GM23338 (cell line): ENCODE measurements around the gene SELENOO. TPM values are rescaled to one million over a fixed set of nuclear protein-coding genes. Genes with fewer than 3 reads are reported as not detected.

Experiments
- ATAC-seq: fragments of 200-7000 bp; cut with Tn5 transposase; 3 replicates; pipeline ENCODE4 v1.9.1; 2020
- DNase-seq: peaks from one replicate; pipeline ENCODE4 v3.0.0-alpha.2; 2015; ENCODE audit warnings: low spot score
- H2AFZ ChIP-seq: fragments of 200-600 bp; sonication (generic); 2 replicates; pipeline ENCODE4 v1.8.0; 2016; ENCODE audit warnings: antibody characterized with exemption, mild to moderate bottlenecking, moderate library complexity
- H3F3A ChIP-seq: fragments of 200-600 bp; sonication (generic); replicated peaks from 2 replicates; pipeline ENCODE4 v1.8.0; 2017; ENCODE audit warnings: antibody characterized with exemption, mixed run types, low read depth
- H3K27ac ChIP-seq: fragments of 200-600 bp; sonication (generic); 2 replicates; pipeline ENCODE4 v1.6.1; 2016; ENCODE audit warnings: low read depth
- H3K27me3 ChIP-seq: fragments of 200-600 bp; sonication (generic); 2 replicates; pipeline ENCODE4 v1.8.0; 2016; ENCODE audit warnings: mild to moderate bottlenecking, mixed run types, moderate library complexity; ENCODE audit not compliant: insufficient read depth
- H3K36me3 ChIP-seq: fragments of 200-600 bp; sonication (generic); 2 replicates; pipeline ENCODE4 v1.8.0; 2016; ENCODE audit warnings: mild to moderate bottlenecking; ENCODE audit not compliant: insufficient read depth
- H3K4me1 ChIP-seq: fragments of 200-600 bp; sonication (generic); 2 replicates; pipeline ENCODE4 v1.8.0; 2016; ENCODE audit warnings: mild to moderate bottlenecking, moderate library complexity; ENCODE audit not compliant: insufficient read depth
- H3K4me2 ChIP-seq: fragments of 200-600 bp; sonication (generic); 2 replicates; pipeline ENCODE4 v1.7.1; 2017; ENCODE audit warnings: mixed run types
- H3K4me3 ChIP-seq: fragments of 200-600 bp; sonication (generic); 2 replicates; pipeline ENCODE4 v1.6.1; 2016; ENCODE audit warnings: mixed run types
- H3K79me2 ChIP-seq: fragments of 200-600 bp; sonication (generic); replicated peaks from 2 replicates; pipeline ENCODE4 v1.8.0; 2017; ENCODE audit warnings: mild to moderate bottlenecking; ENCODE audit not compliant: insufficient read depth
- H3K9me2 ChIP-seq: fragments of 200-600 bp; sonication (generic); 2 replicates; pipeline ENCODE4 v1.8.0; 2017; ENCODE audit not compliant: insufficient read depth
- H4K20me1 ChIP-seq: fragments of 200-600 bp; sonication (generic); replicated peaks from 2 replicates; pipeline ENCODE4 v1.8.0; 2017; ENCODE audit warnings: mild to moderate bottlenecking; ENCODE audit not compliant: insufficient read depth
- H3K27ac Mint-ChIP-seq: 2 replicates; pipeline ENCODE4 v1.8.0; 2020; ENCODE audit warnings: inconsistent platforms, mild to moderate bottlenecking, moderate library complexity, mixed read lengths
- H3K27me3 Mint-ChIP-seq: 3 replicates; pipeline ENCODE4 v1.8.0; 2022; ENCODE audit warnings: low read depth, mild to moderate bottlenecking, moderate library complexity, mixed read lengths, inconsistent platforms; ENCODE audit not compliant: insufficient read depth, poor library complexity
- H3K36me3 Mint-ChIP-seq: 3 replicates; pipeline ENCODE4 v1.8.0; 2021; ENCODE audit warnings: low read depth, mild to moderate bottlenecking, inconsistent platforms, moderate library complexity, mixed read lengths
- H3K4me1 Mint-ChIP-seq: 3 replicates; pipeline ENCODE4 v1.8.0; 2020; ENCODE audit warnings: mild to moderate bottlenecking, inconsistent platforms, mixed read lengths
- H3K4me3 Mint-ChIP-seq: 3 replicates; pipeline ENCODE4 v1.8.0; 2021; ENCODE audit warnings: moderate library complexity, mild to moderate bottlenecking, inconsistent platforms, mixed read lengths
- H3K9me3 Mint-ChIP-seq: 3 replicates; pipeline ENCODE4 v1.8.0; 2020; ENCODE audit warnings: moderate library complexity, mild to moderate bottlenecking, inconsistent platforms, mixed read lengths
- CREB1 ChIP-seq: fragments of 250-450 bp; sonication (Bioruptor Pico); IDR thresholded peaks from 2 replicates; pipeline ENCODE4 v1.5.0; 2020; ENCODE audit warnings: low read depth, mild to moderate bottlenecking, moderate library complexity
- EZH2 ChIP-seq: fragments of 200-600 bp; sonication (generic); IDR thresholded peaks from one replicate; pipeline ENCODE4 v1.8.0; 2017; ENCODE audit warnings: antibody characterized with exemption, mild to moderate bottlenecking, low read depth; ENCODE audit not compliant: unreplicated experiment
- JUNB ChIP-seq: IDR thresholded peaks from one replicate; pipeline ENCODE4 v1.6.1; 2016; ENCODE audit warnings: antibody characterized with exemption; ENCODE audit not compliant: unreplicated experiment
- NANOG ChIP-seq: IDR thresholded peaks from 2 replicates; pipeline ENCODE4 v1.6.1; 2016; ENCODE audit warnings: antibody characterized with exemption, borderline replicate concordance
- POLR2AphosphoS5 ChIP-seq: IDR thresholded peaks from 2 replicates; pipeline ENCODE4 v1.6.1; 2016; ENCODE audit warnings: antibody characterized with exemption, low read depth
- STAT1 ChIP-seq: IDR thresholded peaks from one replicate; pipeline ENCODE4 v1.6.1; 2016; ENCODE audit warnings: antibody characterized with exemption; ENCODE audit not compliant: unreplicated experiment
- ZNF114 ChIP-seq: fragments of 250-450 bp; sonication (Bioruptor Pico); IDR thresholded peaks from 2 replicates; pipeline ENCODE4 v1.5.0; 2020; ENCODE audit warnings: mild to moderate bottlenecking, moderate library complexity
- ZNF331 ChIP-seq: fragments of 250-450 bp; sonication (Bioruptor Pico); IDR thresholded peaks from 2 replicates; pipeline ENCODE4 v1.5.0; 2020; ENCODE audit warnings: low read depth, mild to moderate bottlenecking, moderate library complexity
- ZNF462 ChIP-seq: fragments of 250-450 bp; sonication (Bioruptor Pico); IDR thresholded peaks from 2 replicates; pipeline ENCODE4 v1.5.0; 2020; ENCODE audit warnings: mild to moderate bottlenecking, moderate library complexity
- polyA plus RNA-seq: library from polyadenylated mRNA; unstranded; fragments of >200 nt; fragmentation: Nextera tagmentation; extraction: Ambion mirVana; gene quantifications from 2 replicates; pipeline ENCODE4 v1.2.1, GENCODE V29; 2016
- total RNA-seq: library from RNA; depleted of rRNA; stranded (reverse); fragments of >200 nt; shearing (Covaris generic); gene quantifications from 2 replicates; pipeline ENCODE4 v1.2.3, GENCODE V29; 2014
- TF ChIP-seq, protein P1 (sequence below), 2 experiments: fragments of 200-600 bp in 1 of 2; sonication (generic) in 1 of 2; conservative IDR thresholded peaks; 2 replicates each; pipeline versions ENCODE4 v1.5.1 to v1.6.1; 2016 to 2017; ENCODE audit warnings: antibody characterized with exemption in 2 of 2, low read depth in 2 of 2, mild to moderate bottlenecking in 2 of 2, moderate library complexity in 1 of 2
- TF ChIP-seq, protein P2 (sequence below): IDR thresholded peaks from 2 replicates; pipeline ENCODE4 v1.6.1; 2016; ENCODE audit warnings: antibody characterized with exemption

The SELENOO gene
- total and polyA plus RNA-seq, 2 experiments from 2014 or later: 6.8 to 21.3 TPM

DNA sequence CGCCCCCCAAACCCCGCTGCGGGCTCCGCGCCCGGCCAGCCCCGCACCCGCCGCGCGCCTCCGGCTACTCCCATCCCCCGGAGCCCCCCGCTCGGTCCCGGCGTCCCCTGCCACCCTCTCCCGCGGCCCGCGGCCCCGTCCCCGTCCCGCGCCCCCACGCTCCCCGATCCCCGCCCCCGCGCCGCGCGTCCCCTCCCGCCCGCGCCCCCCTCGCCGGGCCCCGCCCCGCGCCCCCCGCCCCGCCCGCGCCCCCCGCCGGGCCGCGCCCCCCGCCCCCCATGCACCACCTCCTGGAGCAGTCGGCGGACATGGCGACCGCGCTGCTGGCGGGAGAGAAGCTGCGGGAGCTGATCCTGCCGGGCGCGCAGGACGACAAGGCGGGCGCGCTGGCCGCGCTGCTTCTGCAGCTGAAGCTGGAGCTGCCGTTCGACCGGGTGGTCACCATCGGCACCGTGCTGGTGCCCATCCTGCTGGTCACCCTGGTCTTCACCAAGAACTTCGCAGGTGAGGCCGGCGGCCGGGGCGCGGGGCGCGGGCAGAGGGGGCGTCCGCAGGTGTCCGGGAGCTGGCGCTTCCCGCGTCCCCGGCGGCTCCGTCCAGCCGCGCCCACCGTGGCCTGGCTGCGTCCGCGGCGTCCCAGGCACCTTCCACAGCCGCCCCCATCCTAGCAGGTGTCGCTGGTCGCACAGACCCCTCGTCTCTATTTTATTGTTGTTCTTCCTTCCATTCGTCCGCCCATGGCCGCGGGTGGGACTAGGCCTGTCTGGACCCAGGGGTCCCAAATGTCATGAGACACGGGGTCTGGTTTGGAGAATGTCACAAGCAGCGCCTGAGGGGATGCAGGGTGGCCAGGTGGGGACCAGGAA is 30.1 kb upstream of the SELENOO start, which contains the start of gene PANX2:
PANX2 (plus strand) TSS at position 279 of the 866 bp plus-strand sequence; CDS start at position 279, 0 bp downstream.
- H3K27ac ChIP-seq: no peak within 1 kb of the TSS
- TF ChIP-seq, protein P1, sequence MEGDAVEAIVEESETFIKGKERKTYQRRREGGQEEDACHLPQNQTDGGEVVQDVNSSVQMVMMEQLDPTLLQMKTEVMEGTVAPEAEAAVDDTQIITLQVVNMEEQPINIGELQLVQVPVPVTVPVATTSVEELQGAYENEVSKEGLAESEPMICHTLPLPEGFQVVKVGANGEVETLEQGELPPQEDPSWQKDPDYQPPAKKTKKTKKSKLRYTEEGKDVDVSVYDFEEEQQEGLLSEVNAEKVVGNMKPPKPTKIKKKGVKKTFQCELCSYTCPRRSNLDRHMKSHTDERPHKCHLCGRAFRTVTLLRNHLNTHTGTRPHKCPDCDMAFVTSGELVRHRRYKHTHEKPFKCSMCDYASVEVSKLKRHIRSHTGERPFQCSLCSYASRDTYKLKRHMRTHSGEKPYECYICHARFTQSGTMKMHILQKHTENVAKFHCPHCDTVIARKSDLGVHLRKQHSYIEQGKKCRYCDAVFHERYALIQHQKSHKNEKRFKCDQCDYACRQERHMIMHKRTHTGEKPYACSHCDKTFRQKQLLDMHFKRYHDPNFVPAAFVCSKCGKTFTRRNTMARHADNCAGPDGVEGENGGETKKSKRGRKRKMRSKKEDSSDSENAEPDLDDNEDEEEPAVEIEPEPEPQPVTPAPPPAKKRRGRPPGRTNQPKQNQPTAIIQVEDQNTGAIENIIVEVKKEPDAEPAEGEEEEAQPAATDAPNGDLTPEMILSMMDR (conservative IDR thresholded peaks at IDR 0.05; ENCODE audit: low read depth in 2 of 2): no peak
- no peak for TF ChIP-seq JUNB
- TF ChIP-seq EZH2: peak; percentile 42
- TF ChIP-seq POLR2AphosphoS5: peak; percentile 20; the same call in 1 of the 2 replicates
- no peak for TF ChIP-seq ZNF114 (CRISPR knock-in tag)
- TF ChIP-seq STAT1: no peak
- TF ChIP-seq, protein P2, sequence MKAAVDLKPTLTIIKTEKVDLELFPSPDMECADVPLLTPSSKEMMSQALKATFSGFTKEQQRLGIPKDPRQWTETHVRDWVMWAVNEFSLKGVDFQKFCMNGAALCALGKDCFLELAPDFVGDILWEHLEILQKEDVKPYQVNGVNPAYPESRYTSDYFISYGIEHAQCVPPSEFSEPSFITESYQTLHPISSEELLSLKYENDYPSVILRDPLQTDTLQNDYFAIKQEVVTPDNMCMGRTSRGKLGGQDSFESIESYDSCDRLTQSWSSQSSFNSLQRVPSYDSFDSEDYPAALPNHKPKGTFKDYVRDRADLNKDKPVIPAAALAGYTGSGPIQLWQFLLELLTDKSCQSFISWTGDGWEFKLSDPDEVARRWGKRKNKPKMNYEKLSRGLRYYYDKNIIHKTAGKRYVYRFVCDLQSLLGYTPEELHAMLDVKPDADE: no peak
- no peak for TF ChIP-seq NANOG
- no peak for TF ChIP-seq ZNF331 (CRISPR knock-in tag)
- no peaks in the 10 kb centered on the region for H3K9me2 ChIP-seq
- peaks cover 25% of the 10 kb centered on the region for H3K27me3 Mint-ChIP-seq
- peak within 1 kb of the TSS; percentile 83 for H3K4me3 Mint-ChIP-seq
- ATAC-seq (peak; percentile 15), DNase-seq (peak; percentile 59)
- 0 out of 2 replicates have a peak within 1 kb of the TSS, but pooled peaks have one; percentile 59 for H2AFZ ChIP-seq
- no peaks in the 10 kb centered on the region for H3F3A ChIP-seq
- peak within 1 kb of the TSS; percentile 69 for H3K4me3 ChIP-seq
- H4K20me1 ChIP-seq: no peaks in the 10 kb centered on the region
- peak within 1 kb of the TSS; percentile 86 for H3K4me2 ChIP-seq
- H3K4me1 Mint-ChIP-seq: peaks cover 3% of the 10 kb centered on the region; the same call in 2 of the 3 replicates
- H3K27ac Mint-ChIP-seq: no peak within 1 kb of the TSS
- H3K9me3 Mint-ChIP-seq: no peaks in the 10 kb centered on the region
- H3K36me3 Mint-ChIP-seq: no peaks in the 10 kb centered on the region
- no peaks in the 10 kb centered on the region for H3K79me2 ChIP-seq
- 0 out of 2 replicates have a peak, but pooled peaks cover 7% of the 10 kb centered on the region for H3K4me1 ChIP-seq
- no peaks in the 10 kb centered on the region for H3K36me3 ChIP-seq
- H3K27me3 ChIP-seq: peaks cover 24% of the 10 kb centered on the region

DNA sequence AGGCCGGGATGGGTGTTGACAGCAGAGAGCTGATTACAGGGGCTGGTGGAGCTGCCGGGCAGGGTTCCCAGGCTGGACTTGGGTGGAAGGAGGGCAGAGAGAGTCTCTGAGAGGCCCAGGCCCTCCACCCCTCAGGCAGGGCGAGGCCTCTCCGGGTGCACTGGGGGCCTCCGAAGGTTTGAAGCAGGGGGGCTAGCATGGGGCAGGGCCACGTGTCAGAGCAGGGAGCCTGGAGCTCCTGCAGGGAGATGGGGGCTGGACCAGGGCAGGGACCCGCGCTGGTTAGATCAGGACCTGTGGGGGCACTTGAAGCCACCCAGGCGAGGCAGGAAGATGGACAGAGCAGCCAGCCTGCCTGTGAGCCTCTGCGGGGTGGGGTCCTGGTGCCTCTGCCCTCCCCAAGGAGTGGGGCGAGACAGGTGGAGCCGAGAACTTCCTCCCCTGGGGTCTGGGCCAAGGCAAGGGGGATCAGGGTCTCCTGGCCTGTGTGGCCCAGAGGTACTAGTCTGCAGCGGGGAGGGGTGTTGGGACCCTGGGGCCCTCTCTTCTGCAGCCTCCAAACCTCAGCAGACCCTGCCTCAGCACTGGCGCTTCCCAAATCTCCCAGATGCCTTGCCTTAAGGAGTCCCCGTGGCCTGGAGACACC is 29.4 kb upstream of the SELENOO start:
- Histone ChIP-seq H3K79me2 (no peaks in the 10 kb centered on the region), H3K4me2 (peak overlapping the region; percentile 86), H3K9me2 (no peaks in the 10 kb centered on the region), H2AFZ (0 out of 2 replicates have a peak overlapping the region, but pooled peaks have one; percentile 59), H3K4me1 (0 out of 2 replicates have a peak, but pooled peaks cover 7% of the 10 kb centered on the region), H3K27ac (no peak overlapping the region), H4K20me1 (no peaks in the 10 kb centered on the region), H3K27me3 (peaks cover 24% of the 10 kb centered on the region), H3K36me3 (no peaks in the 10 kb centered on the region), H3F3A (no peaks in the 10 kb centered on the region), H3K4me3 (peak overlapping the region; percentile 69)
- Mint-ChIP-seq H3K4me3 (peak overlapping the region; percentile 83), H3K9me3 (no peaks in the 10 kb centered on the region), H3K4me1 (peaks cover 3% of the 10 kb centered on the region; the same call in 2 of the 3 replicates), H3K27ac (no peak overlapping the region), H3K27me3 (peaks cover 25% of the 10 kb centered on the region), H3K36me3 (no peaks in the 10 kb centered on the region)
- ATAC-seq (peak; percentile 19), DNase-seq (peak; percentile 18)
- TF ChIP-seq ZNF462 (CRISPR knock-in tag): no peak
- TF ChIP-seq ZNF114 (CRISPR knock-in tag): no peak
- no peak for TF ChIP-seq CREB1
